GM19043 (cell line): ENCODE measurements around the gene OR13C2.
"Not testable (repeated sequence)": the region's sequence is repeated elsewhere in the genome, so short reads cannot be mapped to it uniquely, and the experiment has no call there.

Experiments used
- ATAC-seq: cut with Tn5 transposase; IDR thresholded peaks from one replicate; pipeline ENCODE4 v1.9.1; 2021; ENCODE audit warnings: low read depth; ENCODE audit not compliant: unreplicated experiment

The OR13C2 gene, protein sequence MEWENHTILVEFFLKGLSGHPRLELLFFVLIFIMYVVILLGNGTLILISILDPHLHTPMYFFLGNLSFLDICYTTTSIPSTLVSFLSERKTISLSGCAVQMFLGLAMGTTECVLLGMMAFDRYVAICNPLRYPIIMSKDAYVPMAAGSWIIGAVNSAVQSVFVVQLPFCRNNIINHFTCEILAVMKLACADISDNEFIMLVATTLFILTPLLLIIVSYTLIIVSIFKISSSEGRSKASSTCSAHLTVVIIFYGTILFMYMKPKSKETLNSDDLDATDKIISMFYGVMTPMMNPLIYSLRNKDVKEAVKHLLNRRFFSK

DNA sequence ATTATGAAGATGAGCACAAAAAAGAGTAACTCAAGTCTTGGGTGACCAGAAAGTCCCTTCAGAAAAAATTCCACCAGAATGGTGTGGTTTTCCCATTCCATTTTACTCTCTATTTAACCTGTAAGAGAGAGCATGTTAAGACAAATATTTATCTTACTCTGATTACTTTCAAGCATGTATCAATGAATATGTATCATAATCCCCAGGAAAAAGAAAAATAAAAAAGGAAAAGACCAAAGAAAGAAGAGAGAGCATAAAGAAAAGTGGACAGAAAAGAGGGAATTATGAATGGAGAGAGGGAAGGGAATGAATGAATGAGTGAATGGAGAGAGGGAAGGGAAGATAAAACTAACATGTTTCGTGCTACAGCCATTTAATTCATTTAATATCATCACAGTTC, at the start of gene OR13C2:
Gene OR13C2, minus strand, starts transcription at position 101 of the 400 bp plus-strand sequence. Its CDS starts 0 bp downstream, at position 101.
- not testable (repeated sequence) for ATAC-seq

DNA sequence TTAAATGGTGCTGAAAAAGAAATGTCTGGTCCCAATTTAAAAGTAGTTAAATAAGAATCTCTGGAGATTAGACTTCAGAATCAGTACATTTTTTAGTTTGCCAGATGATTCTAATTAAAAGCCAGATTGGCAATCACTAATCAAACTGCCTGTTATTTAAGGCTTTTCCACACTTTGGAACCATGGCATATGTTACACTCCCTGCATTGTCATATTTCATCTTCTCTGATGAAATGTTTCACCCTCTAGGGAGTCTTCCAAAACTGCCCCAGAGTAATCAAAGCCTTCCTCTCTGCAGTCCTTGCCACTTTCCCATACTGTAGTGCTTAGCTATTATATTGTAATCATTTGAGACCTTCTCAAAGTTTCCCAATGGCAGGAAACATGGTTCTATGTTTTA, 30.0 kb upstream of the OR13C2 start:
- no peak for ATAC-seq

DNA sequence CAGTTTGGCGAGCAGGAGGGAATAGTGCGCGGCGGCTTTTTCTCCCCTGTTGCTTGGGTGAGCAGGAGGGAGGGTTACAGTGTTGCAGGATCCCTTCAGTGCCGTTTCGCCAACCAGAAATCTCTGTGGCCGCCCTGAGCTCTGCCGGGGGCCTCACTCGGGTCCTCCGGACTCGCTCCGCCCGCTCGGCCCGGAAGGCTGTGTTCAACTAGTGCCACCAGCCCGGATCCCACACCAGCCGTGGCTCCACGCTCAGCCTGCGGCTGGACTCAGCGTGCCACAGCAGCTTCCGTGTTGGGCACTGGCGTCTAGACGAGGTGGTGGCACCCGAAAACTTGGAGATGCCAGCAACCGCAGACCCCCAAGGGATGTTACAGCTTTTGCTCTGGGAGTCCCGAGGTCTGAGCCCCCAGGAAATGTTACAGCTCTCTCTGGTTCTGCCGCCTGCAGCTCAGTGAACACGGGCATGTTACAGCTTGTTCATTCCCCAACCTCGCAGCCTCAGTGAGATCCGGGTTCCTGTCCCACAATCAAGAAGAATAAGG, 28.6 kb upstream of the OR13C2 start:
- no peak for ATAC-seq

DNA sequence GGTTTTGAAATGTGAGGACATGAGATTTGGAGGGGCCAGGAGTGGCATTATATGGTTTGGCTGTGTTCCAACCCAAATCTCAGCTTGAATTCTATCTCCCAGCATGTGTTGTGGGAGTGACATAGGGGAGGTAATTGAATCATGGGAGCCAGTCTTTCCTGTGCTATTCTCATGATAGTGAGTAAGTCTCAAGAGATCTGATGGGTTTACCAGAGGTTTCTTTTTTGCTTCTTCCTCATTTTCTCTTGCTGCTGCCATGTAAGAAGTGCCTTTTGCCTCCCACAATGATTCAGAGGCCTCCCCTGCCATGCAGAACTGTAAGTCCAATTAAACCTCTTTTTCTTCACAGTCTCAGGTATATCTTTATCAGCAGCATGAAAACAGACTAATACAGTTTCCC, 20.5 kb upstream of the OR13C2 start:
- ATAC-seq, result not testable (repeated sequence)

DNA sequence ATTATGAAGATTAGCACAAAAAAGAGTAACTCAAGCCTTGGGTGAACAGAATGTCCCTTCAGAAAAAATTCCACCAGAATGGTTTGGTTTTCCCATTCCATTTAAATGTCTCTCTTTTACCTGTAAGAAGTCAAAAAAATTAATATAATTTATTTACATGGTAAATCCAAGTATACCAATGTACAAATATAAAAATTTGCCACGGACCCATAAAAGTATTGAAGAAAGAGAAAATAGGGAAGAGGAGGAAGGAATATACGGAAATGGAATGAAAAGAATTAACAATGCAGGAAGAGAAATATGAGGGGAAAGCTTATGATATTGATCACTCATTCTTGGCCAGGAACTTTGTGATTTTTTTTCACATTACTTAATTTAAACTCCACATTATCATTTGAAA, 12.7 kb upstream of the OR13C2 start, which contains the start of gene OR13C9:
Gene OR13C9, minus strand, starts transcription at position 101 of the 400 bp plus-strand sequence. Its CDS starts 0 bp downstream, at position 101.
- no peak for ATAC-seq

DNA sequence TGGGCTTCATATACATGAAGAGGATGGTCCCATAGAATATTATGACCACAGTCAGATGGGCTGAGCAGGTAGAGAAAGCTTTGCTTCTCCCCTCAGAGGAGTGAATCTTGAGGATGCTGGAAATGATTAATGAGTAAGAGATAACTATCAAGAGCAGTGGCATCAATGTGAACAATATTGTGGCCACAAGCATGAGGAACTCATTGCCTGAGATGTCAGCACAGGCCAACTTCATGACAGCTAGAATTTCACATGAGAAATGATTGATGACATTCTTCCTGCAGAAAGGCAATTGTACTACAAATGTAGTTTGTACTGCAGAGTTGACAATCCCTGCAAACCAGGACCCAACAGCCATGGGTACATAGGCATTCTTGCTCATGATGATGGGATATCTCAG, 12.0 kb upstream of the OR13C2 start:
- no peak for ATAC-seq

DNA sequence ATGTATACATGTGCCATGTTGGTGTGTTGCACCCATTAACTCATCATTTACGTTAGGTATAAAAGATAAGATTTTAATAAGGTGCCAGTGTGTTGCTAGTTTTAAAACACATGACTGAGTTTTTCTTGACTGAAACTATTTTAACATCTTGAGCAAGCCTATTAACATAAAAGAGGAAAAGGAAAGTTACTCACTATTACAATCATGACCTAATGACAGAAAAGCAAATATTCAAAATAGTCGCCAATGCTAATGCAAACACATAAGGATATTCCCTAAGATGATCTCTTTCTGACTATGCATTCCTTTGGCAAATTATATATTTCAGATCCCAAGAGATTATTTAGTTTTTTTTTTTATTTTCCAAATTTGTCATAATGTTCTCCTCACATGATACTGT, 5.8 kb upstream of the OR13C2 start:
- no peak for ATAC-seq

DNA sequence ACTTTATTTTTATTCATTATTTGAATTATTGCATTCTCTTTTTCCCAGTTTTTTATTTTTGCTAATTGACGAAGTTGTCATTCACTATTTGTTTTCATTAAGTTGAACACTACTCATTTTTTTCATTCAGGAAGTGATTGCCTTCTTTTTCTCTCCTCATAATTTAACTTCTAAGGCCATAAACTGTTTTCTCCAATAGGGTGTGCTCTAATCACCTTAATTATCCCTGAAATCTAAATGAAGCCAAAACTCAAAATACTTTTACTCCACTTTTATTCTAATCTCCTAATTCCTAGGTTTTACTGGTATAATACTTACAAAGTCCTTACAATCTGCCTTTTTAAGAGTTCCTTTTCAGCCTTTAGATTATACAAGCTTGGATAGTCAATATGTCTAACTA, 2.9 kb upstream of the OR13C2 start:
- no peak for ATAC-seq

DNA sequence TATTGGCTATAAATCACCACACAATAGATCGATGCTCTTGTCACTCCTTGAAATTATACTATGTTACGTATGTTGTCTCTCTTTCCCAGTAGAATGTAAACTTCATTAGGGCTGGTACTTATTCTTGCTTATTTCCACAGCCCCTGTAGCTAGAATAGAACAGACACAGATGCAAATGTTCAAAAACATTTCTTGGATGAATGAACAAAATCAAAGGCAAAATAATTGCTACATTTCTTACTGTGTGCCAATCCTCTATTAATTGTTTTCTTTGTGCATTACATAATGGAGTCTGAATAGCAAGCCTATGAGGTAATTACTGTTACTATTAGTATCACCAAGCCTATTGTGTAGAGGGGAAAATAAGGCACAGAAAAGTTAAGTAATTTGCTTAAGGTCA, 725 bp upstream of the OR13C2 start:
- no peak for ATAC-seq

DNA sequence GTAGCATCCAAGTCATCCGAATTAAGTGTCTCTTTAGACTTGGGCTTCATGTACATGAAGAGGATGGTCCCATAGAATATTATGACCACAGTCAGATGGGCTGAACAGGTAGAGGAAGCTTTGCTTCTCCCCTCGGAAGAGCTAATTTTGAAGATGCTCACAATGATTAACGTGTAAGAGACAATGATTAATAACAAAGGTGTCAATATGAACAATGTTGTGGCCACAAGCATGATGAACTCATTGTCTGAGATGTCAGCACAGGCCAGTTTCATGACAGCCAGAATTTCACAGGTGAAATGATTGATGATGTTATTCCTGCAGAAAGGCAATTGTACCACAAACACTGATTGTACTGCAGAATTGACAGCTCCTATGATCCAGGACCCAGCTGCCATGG, 626 bp downstream of the OR13C2 start:
- ATAC-seq, result no peak

DNA sequence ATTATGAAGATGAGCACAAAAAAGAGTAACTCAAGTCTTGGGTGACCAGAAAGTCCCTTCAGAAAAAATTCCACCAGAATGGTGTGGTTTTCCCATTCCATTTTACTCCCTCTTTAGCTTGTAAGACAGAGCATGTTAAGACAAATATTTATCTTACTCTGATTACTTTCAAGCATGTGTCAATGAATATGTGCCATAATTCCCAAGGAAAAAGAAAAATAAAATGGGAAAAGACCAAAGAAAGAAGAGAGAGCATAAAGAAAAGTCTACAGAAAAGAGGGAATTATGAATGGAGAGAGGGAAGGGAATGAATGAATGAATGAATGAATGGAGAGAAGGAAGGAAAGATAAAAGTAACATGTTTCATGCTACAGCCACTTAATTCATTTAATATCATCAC, 6.1 kb downstream of the OR13C2 start, which contains the start of gene OR13C5:
Gene OR13C5, minus strand, starts transcription at position 101 of the 400 bp plus-strand sequence. Its CDS starts 0 bp downstream, at position 101.
- not testable (repeated sequence) for ATAC-seq

DNA sequence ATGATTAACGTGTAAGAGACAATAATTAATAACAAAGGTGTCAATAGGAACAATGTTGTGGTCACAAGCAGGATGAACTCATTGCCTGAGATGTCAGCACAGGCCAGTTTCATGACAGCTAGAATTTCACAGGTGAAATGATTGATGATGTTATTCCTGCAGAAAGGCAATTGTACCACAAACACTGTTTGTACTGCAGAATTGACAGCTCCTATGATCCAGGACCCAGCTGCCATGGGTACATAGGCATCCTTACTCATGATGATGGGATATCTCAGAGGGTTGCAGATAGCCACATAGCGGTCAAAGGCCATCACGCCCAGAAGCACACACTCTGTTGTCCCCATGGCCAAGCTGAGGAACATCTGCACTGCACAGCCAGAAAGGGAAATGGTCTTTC, 6.7 kb downstream of the OR13C2 start:
- ATAC-seq, result not testable (repeated sequence)

DNA sequence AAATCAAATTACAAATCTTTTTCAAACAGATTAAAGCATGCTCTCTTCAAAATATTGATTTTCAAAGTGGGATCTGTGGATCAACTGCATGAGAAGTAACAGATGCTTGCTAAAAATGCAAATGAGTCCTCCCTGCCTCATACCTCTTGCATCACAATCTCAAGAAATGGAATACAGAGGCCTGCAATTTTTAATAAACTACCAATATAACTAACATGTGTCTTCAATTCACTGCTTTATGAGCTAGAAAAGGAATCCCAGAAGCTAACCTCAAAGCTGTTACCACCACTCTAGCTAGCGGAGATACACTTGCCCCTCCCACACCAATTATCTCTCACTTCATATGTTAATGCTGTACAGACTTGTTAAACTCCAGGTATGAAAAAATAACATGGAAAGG, 15.8 kb downstream of the OR13C2 start:
- no peak for ATAC-seq

DNA sequence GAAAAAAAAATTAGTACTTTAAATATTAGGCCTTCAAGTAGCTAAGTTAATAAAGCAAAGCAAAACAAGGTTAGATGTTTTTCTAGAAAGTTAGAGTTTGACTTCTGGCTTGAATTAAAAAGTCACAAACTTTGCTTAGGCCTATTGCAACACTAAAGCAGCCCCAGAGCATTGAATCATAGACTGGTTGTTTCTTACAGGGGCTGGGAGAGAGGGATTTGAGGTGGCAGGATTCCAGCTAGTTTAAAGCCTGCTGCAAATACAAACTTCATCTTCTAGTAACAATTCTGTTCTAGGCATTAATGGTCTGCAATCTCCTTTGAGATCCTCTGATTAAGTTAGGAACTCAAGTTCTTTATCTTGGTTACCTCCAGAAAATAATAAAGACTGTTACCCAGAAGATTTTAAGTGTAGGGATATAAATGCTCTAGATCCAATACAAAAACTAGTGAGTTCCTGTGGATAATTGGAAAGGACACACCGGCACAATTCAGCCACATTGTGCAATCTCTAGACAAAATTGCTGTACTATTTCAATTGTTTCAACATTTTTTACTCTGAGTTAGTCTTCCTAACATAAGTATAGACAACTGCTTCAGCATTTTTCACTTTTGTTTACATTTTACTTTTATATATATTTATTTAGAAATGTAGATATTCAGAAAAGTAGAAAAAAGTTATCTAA, 18.8 kb downstream of the OR13C2 start:
- ATAC-seq, result no peak

DNA sequence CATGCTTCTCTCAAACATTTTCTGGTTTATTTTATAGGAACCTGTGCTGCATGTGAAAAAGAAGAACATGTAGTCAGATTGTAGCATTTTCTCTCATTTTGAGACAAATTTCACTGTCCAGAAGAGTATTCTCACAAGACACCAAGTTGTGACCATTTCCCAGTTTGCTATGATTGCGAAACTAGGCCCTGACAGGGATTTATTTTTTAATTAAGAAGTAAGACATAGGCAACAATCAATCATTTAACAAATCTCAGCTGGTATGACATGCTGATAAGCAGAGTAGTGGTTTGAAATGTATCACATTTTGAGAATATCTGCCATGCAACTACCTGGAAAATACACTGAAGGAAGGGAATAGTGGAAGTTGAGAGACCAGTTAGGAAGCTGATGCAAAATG, 24.9 kb downstream of the OR13C2 start:
- no peak for ATAC-seq

DNA sequence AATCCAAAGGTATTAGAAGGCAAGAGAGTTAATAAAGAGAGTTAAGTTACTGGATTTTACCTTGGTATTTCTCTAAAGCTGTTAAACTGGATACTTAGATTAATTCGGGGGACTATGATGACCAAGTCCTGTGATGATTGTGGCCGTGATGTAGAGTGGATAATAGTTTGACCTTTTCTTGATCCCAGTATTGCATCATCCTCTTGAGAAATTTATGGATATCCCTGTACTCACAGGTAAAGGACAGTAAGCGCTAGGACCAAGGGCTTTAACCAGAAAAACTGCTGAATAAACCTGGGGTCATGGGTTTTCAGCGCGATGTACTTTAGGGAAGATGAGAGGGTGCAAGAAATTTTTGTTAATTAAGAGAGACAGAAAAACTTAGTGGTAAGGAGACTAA, 28.2 kb downstream of the OR13C2 start:
- no peak for ATAC-seq

DNA sequence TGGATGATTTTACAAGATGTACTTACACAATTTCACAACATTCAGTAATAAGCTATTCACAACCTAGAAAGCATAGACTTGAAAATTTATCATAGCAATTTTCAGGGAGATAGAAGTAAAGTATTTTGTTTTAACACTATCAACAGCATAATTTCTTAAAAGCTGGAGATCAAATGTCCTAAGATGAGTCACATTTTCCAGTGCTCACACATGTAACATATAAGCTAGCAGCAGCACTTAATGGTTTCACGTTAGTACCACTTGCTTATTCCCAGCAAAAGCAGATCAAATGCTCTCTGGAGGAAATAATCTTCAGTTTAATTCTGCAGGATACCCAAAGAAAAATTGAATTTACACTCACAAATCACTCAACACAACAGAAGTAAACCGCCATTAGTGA, 30.0 kb downstream of the OR13C2 start:
- no peak for ATAC-seq

DNA sequence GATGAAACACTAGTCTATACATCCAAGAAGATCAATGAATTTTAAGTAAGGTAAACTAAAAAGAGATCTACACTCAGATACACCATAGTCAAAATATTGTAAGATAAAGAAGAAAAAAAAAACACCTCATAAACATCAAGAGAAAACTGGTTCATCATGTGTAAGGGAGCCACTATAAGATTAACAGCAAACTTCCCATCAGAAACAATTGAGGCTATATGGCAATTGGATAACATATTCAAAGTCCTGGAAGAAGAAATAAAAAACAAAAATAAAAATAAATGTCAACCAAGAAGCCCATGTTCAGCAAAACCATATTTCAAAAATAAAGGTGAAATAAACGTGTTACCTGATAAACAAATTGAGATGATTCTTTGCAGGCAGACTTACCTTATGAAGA, 32.8 kb downstream of the OR13C2 start:
- no peak for ATAC-seq

DNA sequence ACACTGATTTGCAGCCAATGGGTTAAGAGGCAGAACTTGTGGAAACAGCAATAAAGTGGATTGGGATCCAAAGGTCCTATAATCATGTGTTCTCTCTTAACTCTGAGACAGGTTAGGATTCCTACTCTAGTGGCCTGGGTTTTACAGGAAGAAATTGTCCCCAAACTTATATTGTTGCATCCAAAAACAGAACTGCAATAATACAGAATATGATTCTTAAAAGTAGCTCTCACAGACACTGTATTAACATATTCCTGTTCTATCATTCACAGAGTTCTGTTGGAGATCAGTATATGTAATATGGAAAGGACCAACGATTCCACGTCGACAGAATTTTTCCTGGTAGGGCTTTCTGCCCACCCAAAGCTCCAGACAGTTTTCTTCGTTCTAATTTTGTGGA, 36.6 kb downstream of the OR13C2 start, which contains the start of gene OR13C8:
Gene OR13C8, plus strand, starts transcription at position 301 of the 400 bp plus-strand sequence. Its CDS starts 0 bp downstream, at position 301.
- no peak for ATAC-seq

DNA sequence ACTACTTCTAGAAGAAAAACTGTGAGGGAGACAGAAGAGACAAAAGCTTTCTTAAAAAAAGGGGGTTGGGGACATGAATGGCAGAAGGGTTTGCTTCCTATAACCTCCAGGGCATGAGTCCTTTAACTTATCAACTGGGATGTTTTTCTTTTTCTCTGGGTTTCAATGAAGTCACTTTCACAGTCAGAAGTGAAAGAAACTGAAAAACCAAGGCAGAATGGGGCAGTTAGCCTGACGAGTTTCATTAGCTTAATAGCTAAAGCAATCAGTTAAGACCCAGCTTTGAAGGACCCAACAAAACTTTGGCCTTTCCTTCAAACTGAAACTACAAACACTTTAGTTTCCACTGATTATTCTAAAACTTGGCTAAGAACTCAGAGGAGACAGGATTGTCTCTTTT, 41.1 kb downstream of the OR13C2 start:
- ATAC-seq, result no peak

DNA sequence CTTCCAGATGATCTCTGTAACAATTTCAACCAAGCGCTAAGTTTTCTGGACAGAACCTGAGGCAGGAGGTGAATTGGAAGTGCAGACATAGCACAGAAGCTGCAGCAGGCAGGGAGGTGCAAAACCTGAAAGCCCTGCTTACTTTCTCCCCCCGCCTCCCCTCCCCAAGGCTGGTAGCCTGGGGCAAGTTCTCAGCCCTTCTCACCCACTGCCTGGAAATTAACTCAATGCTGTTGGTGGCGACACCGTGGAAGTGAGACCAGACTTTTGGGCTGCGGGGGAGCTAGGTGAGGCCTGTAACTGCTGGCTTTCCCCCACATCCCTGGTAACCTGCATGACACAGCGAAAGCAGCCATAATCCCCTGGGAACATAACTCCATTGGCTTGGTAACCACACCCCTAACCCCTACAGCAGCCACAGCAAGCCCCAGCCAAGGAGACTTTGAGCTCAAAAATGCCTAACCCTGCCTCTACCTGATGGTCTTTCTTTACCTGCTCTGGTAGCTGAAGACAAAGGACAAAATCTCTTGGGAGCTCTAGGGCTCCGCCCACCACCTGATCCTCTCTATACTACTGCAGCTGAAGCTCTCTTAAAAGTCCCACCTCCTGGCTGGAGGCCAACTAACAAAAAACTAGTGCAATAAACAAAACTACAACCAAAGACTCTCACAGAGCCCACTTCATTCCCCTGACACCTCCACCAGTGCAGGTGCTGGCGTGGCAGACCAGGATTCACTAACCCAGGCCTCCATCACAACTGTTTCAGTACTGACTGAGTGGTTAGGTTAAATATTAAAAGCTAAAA, 48.4 kb downstream of the OR13C2 start:
- ATAC-seq, result no peak
